ENCODE measurements around the gene TXN2. TPM values are rescaled to one million over a fixed set of nuclear protein-coding genes. Genes with fewer than 3 reads are reported as not detected.

Gene TXN2
- total and polyA plus RNA-seq, 2 donors (not counting 1 experiment from before 2014, with no cell fraction given), result 39.6 to 54.6 TPM

DNA sequence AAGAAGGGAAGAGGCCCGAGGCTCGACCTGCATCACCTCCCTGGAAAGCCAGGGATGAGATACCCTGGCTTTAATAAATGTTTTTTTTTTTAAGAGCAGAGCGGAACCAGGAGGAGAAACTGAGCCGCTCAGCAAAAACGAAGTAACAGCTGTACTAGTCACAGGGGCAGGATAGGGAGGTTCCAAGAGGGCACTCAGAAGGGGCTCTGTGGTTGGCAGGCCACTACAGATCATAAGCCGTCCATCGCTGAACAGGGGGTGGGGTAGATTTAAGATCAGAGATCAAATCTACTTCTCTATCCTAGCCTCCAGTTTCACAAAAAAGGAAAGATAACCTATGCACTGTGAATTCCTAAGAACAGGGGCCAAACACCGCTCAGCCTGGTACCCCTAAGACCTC lies 46.9 kb upstream of the TXN2 start:
- ATAC-seq (ENCODE audit: low read depth), result no peak
- ChIA-PET CTCF (interaction anchor here (0.6 to 1.6 kb wide), 8 partner anchors 17 to 865 kb away, joined by 3 to 11 read pairs (median 3); no protein-coding TSS in a partner anchor), POLR2A (interaction anchor here (1.1 to 1.7 kb wide), 4 partner anchors 15 to 671 kb away, joined by 3 to 8 read pairs (median 4); partner anchors contain the start of gene FOXRED2)
- H3K4me3 ChIP-seq (ENCODE audit: control extremely low read depth in 1 of 5, extremely low read depth in 1 of 5, insufficient read depth in 1 of 5, low read depth in 2 of 5, low read length in 4 of 5), result peak overlapping the region; percentile 77 to 97 (median 88)
- peaks cover 13 to 24% of the 10 kb centered on the region in 2 donors for H3K4me1 ChIP-seq (ENCODE audit: control insufficient read depth in 2 of 2, insufficient read depth in 2 of 2, low read length in 2 of 2)
- peaks cover 9% of the 10 kb centered on the region for H3K79me2 ChIP-seq (ENCODE audit: control insufficient read depth, insufficient read depth, low read length)
- intact Hi-C loops (cut with micrococcal nuclease), result loop anchor here (2.0 to 5.0 kb wide), 5 partner anchors 22 to 1271 kb away; partner anchors contain the start of genes FOXRED2, HMGXB4, MYH9 and RAC2
- peak overlapping the region; percentile 78 for H2AFZ ChIP-seq (ENCODE audit: insufficient read depth, low read depth, low read length, poor library complexity, severe bottlenecking)
- H3K4me2 ChIP-seq (replicated peaks; ENCODE audit: low read depth, low read length, poor library complexity, severe bottlenecking), result peak overlapping the region; percentile 85
- H4K20me1 ChIP-seq (ENCODE audit: control insufficient read depth, insufficient read depth, low read length, poor library complexity, severe bottlenecking), result peaks cover 7% of the 10 kb centered on the region
- H3K9me3 ChIP-seq (ENCODE audit: control extremely low read depth in 1 of 3, control insufficient read depth in 2 of 3, insufficient read depth in 1 of 3, low read length in 2 of 3), result no peaks in the 10 kb centered on the region
- H3K27ac ChIP-seq (ENCODE audit: low read length in 2 of 2), result peak overlapping the region; percentile 88 to 93
- Mint-ChIP-seq H3K27me3 (no peaks in the 10 kb centered on the region), H3K27ac (peak overlapping the region; percentile 98), H3K9me3 (ENCODE audit: insufficient read depth) (no peaks in the 10 kb centered on the region), H3K4me1 (peaks cover 28% of the 10 kb centered on the region), H3K4me3 (peak overlapping the region; percentile 98)
- H3K36me3 ChIP-seq (replicated peaks in 1 of 2; ENCODE audit: control extremely low read depth in 1 of 2, control insufficient read depth in 1 of 2, extremely low read depth in 1 of 2, insufficient read depth in 2 of 2, low read length in 1 of 2), result peaks cover 0 to 36% of the 10 kb centered on the region in 2 experiments
- WGBS (ENCODE audit: insufficient coverage), result 12% methylated on average over 6 of the region's 8 CpGs
- H3K27me3 ChIP-seq (replicated peaks in 1 of 4; ENCODE audit: control extremely low read depth in 1 of 4, control insufficient read depth in 3 of 4, insufficient read depth in 4 of 4, low read length in 3 of 4), result no peaks in the 10 kb centered on the region
- TF ChIP-seq CTCF (IDR thresholded peaks at IDR 0.05) (no peak), EZH2 (IDR thresholded peaks at IDR 0.05; ENCODE audit: borderline replicate concordance, insufficient read depth, low read depth, low read length, poor library complexity, severe bottlenecking) (no peak)
- peak overlapping the region; percentile 89 for H3K9ac ChIP-seq (ENCODE audit: low read length)
- no peak for DNase-seq

DNA sequence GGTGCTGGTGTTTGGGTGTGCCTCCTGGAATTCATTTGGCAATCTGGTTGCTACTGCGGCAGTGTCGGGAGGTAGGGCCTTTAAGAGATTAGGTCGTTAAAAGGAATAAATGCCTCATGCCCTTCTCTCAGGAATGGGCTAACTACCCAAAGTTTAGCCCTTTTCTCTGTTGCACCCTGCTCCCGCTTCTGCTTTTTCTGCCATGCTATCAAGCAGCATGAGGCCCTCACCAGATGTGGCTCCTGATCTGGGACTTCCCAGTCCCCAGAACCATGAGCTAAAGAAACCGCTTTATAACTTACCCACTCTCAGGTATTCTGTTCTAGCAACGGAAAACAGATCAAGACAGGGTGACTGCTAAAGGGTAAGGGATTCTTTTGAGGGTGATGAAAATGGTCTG lies 41.2 kb upstream of the TXN2 start:
- Histone ChIP-seq H3K79me2 (ENCODE audit: control insufficient read depth, insufficient read depth, low read length) (peaks cover 9% of the 10 kb centered on the region), H3K9ac (ENCODE audit: low read length) (no peak overlapping the region), H3K27me3 (replicated peaks in 1 of 4; ENCODE audit: control extremely low read depth in 1 of 4, control insufficient read depth in 3 of 4, insufficient read depth in 4 of 4, low read length in 3 of 4) (no peaks in the 10 kb centered on the region), H4K20me1 (ENCODE audit: control insufficient read depth, insufficient read depth, low read length, poor library complexity, severe bottlenecking) (peaks cover 25% of the 10 kb centered on the region), H3K4me2 (replicated peaks; ENCODE audit: low read depth, low read length, poor library complexity, severe bottlenecking) (no peak overlapping the region), H3K36me3 (replicated peaks in 1 of 2; ENCODE audit: control extremely low read depth in 1 of 2, control insufficient read depth in 1 of 2, extremely low read depth in 1 of 2, insufficient read depth in 2 of 2, low read length in 1 of 2) (peaks cover 6 to 90% of the 10 kb centered on the region in 2 experiments), H3K9me3 (ENCODE audit: control extremely low read depth in 1 of 3, control insufficient read depth in 2 of 3, insufficient read depth in 1 of 3, low read length in 2 of 3) (no peaks in the 10 kb centered on the region), H3K4me1 (ENCODE audit: control insufficient read depth in 2 of 2, insufficient read depth in 2 of 2, low read length in 2 of 2) (peaks cover 2 to 6% of the 10 kb centered on the region in 2 donors), H2AFZ (ENCODE audit: insufficient read depth, low read depth, low read length, poor library complexity, severe bottlenecking) (no peak overlapping the region), H3K27ac (ENCODE audit: low read length in 2 of 2) (no peak overlapping the region), H3K4me3 (ENCODE audit: control extremely low read depth in 1 of 5, extremely low read depth in 1 of 5, insufficient read depth in 1 of 5, low read depth in 2 of 5, low read length in 4 of 5) (no peak overlapping the region)
- DNase-seq (no peak), ATAC-seq (ENCODE audit: low read depth) (no peak)
- Mint-ChIP-seq H3K4me3 (no peak overlapping the region), H3K4me1 (peaks cover 7% of the 10 kb centered on the region), H3K27me3 (no peaks in the 10 kb centered on the region), H3K27ac (no peak overlapping the region), H3K9me3 (ENCODE audit: insufficient read depth) (no peaks in the 10 kb centered on the region)
- POLR2A ChIA-PET, result no interaction called here
- intact Hi-C loops (cut with micrococcal nuclease), result no loop called here
- TF ChIP-seq CTCF (IDR thresholded peaks at IDR 0.05) (no peak), EZH2 (IDR thresholded peaks at IDR 0.05; ENCODE audit: borderline replicate concordance, insufficient read depth, low read depth, low read length, poor library complexity, severe bottlenecking) (no peak)
- CTCF ChIA-PET, result interaction anchor here (0.9 to 2.5 kb wide), 3 partner anchors 12 to 455 kb away, joined by 3 to 7 read pairs (median 3); no protein-coding TSS in a partner anchor
- WGBS (ENCODE audit: insufficient coverage), result 100% methylated on average over 4 of the region's 6 CpGs

Measured in B cell (primary cell).